Tibial nerve (tissue), 4 donors: Measurements from ENCODE around the gene TBC1D5.

Experiments used
- EP300 ChIP-seq, 2 donors: sonication (generic); formaldehyde crosslinking; IDR thresholded peaks; one replicate each; pipeline ENCODE4 v1.6.1; 2017; ENCODE audit warnings: antibody characterized with exemption in 2 of 2, mild to moderate bottlenecking in 1 of 2
- POLR2A ChIP-seq, 2 donors: fragments of 450-650 bp; IDR thresholded peaks; one replicate each; pipeline ENCODE4 v1.6.1; 2017; ENCODE audit warnings: antibody characterized with exemption in 2 of 2, mild to moderate bottlenecking in 2 of 2, moderate library complexity in 2 of 2
- TF ChIP-seq, protein P1 (sequence below), 5 experiments: fragments of 200-600 bp in 3 of 5; fragments of 450-650 bp in 2 of 5; sonication (generic) in 3 of 5; IDR thresholded peaks; one replicate each; pipeline ENCODE4 v1.5.1; 2016 to 2019; ENCODE audit warnings: antibody characterized with exemption in 5 of 5, mild to moderate bottlenecking in 3 of 5, moderate library complexity in 2 of 5

DNA sequence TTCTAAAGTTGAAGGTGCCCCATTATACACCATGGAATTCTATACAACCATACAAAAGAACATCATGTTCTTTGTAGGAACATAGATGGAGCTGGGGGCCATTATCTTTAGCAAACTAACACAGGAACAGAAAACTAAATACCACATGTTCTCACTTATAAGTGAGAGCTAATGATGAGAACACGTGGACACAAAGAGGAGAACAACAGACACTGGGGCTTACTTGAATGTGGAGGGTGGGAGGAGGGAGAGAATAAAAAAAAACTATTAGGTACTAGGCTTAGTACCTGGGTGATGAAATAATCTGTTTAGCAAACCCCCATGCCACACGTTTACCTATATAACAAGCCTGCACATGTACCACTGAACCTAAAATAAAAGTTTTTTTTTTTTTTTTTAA is 515.0 kb downstream of the TBC1D5 start:
- TF ChIP-seq, protein P1, sequence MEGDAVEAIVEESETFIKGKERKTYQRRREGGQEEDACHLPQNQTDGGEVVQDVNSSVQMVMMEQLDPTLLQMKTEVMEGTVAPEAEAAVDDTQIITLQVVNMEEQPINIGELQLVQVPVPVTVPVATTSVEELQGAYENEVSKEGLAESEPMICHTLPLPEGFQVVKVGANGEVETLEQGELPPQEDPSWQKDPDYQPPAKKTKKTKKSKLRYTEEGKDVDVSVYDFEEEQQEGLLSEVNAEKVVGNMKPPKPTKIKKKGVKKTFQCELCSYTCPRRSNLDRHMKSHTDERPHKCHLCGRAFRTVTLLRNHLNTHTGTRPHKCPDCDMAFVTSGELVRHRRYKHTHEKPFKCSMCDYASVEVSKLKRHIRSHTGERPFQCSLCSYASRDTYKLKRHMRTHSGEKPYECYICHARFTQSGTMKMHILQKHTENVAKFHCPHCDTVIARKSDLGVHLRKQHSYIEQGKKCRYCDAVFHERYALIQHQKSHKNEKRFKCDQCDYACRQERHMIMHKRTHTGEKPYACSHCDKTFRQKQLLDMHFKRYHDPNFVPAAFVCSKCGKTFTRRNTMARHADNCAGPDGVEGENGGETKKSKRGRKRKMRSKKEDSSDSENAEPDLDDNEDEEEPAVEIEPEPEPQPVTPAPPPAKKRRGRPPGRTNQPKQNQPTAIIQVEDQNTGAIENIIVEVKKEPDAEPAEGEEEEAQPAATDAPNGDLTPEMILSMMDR (IDR thresholded peaks at IDR 0.05), result no peak
- no peak for TF ChIP-seq POLR2A (IDR thresholded peaks at IDR 0.05)
- no peak for TF ChIP-seq EP300 (IDR thresholded peaks at IDR 0.05)
